HAP-1 (cell line): Measurements from ENCODE around the gene AUTS2.

ENCODE experiments used
- DNase-seq, 2 experiments: peaks; one replicate each; pipeline ENCODE4 v3.0.0-alpha.2; 2016 to 2020; ENCODE audit warnings: low spot score in 2 of 2
- H3K27me3 ChIP-seq: fragments of 250-450 bp; sonication (Bioruptor Pico); 2 replicates; pipeline ENCODE4 v1.5.1; 2020; ENCODE audit warnings: low read depth, mild to moderate bottlenecking, moderate library complexity
- H3K36me3 ChIP-seq: fragments of 250-450 bp; sonication (Bioruptor Pico); replicated peaks from 2 replicates; pipeline ENCODE4 v1.5.1; 2020; ENCODE audit warnings: mild to moderate bottlenecking
- H3K4me1 ChIP-seq: fragments of 250-450 bp; sonication (Bioruptor Pico); 2 replicates; pipeline ENCODE4 v1.5.1; 2020; ENCODE audit warnings: mild to moderate bottlenecking
- H3K4me3 ChIP-seq: fragments of 250-450 bp; sonication (Bioruptor Pico); 2 replicates; pipeline ENCODE4 v1.5.1; 2020; ENCODE audit warnings: mild to moderate bottlenecking, moderate library complexity
- H3K9me3 ChIP-seq: fragments of 250-450 bp; sonication (Bioruptor Pico); 2 replicates; pipeline ENCODE4 v1.5.1; 2020; ENCODE audit warnings: mild to moderate bottlenecking, moderate library complexity
- in situ Hi-C: fragments of 300-500 bp; cut with MboI; formaldehyde crosslinking; loops from 3 replicates; pipeline ENCODE4 v1.14.3; 2020; ENCODE audit warnings: low sequenced_read_pairs, inconsistent platforms, mixed read lengths

AUTS2 gene

GRCh38 chr7:70393956-70394355 is 795.7 kb downstream of the AUTS2 start:
- no peaks in the 10 kb centered on the region for H3K27me3 ChIP-seq
- in situ Hi-C loops, result no loop called here
- no peak for DNase-seq
- H3K9me3 ChIP-seq, result no peaks in the 10 kb centered on the region
- H3K36me3 ChIP-seq, result no peaks in the 10 kb centered on the region
- H3K4me1 ChIP-seq, result no peaks in the 10 kb centered on the region
- H3K4me3 ChIP-seq, result no peak overlapping the region

GRCh38 chr7:70400829-70401380 is 802.6 kb downstream of the AUTS2 start:
- Histone ChIP-seq H3K27me3 (no peaks in the 10 kb centered on the region), H3K36me3 (no peaks in the 10 kb centered on the region), H3K4me3 (no peak overlapping the region), H3K9me3 (no peaks in the 10 kb centered on the region), H3K4me1 (no peaks in the 10 kb centered on the region)
- in situ Hi-C loops, result no loop called here
- no peak for DNase-seq

- no peaks in the 10 kb centered on the region for H3K9me3 ChIP-seq
- in situ Hi-C loops, result no loop called here
Observed at GRCh38 chr7:70402069-70402468, 803.8 kb downstream of the AUTS2 start.

GRCh38 chr7:70405241-70405640 is 807.0 kb downstream of the AUTS2 start:
- in situ Hi-C loops, result no loop called here
- DNase-seq, result no peak
- H3K4me3 ChIP-seq, result no peak overlapping the region
- no peaks in the 10 kb centered on the region for H3K36me3 ChIP-seq
- no peaks in the 10 kb centered on the region for H3K27me3 ChIP-seq
- H3K9me3 ChIP-seq, result no peaks in the 10 kb centered on the region
- H3K4me1 ChIP-seq, result no peaks in the 10 kb centered on the region

More at GRCh38 chr7:70402069-70402468, 803.8 kb downstream of the AUTS2 start:
- Histone ChIP-seq H3K27me3 (no peaks in the 10 kb centered on the region), H3K4me1 (no peaks in the 10 kb centered on the region), H3K4me3 (no peak overlapping the region), H3K36me3 (no peaks in the 10 kb centered on the region)
- DNase-seq, result no peak

- H3K4me3 ChIP-seq, result no peak overlapping the region
- no peak for DNase-seq
- no peaks in the 10 kb centered on the region for H3K9me3 ChIP-seq
- H3K4me1 ChIP-seq, result no peaks in the 10 kb centered on the region
- H3K27me3 ChIP-seq, result no peaks in the 10 kb centered on the region
- no peaks in the 10 kb centered on the region for H3K36me3 ChIP-seq
- in situ Hi-C loops, result no loop called here
Observed at GRCh38 chr7:70406186-70406949, 808.1 kb downstream of the AUTS2 start.

- Histone ChIP-seq H3K9me3 (no peaks in the 10 kb centered on the region), H3K4me3 (no peak overlapping the region), H3K4me1 (no peaks in the 10 kb centered on the region), H3K36me3 (no peaks in the 10 kb centered on the region), H3K27me3 (no peaks in the 10 kb centered on the region)
- in situ Hi-C loops, result no loop called here
- DNase-seq, result no peak
Observed at GRCh38 chr7:70406950-70407209, 808.6 kb downstream of the AUTS2 start.

GRCh38 chr7:70408477-70408876 is 810.2 kb downstream of the AUTS2 start:
- in situ Hi-C loops, result no loop called here

GRCh38 chr7:70408891-70409290 is 810.6 kb downstream of the AUTS2 start:
- Histone ChIP-seq H3K9me3 (no peaks in the 10 kb centered on the region), H3K27me3 (no peaks in the 10 kb centered on the region), H3K36me3 (no peaks in the 10 kb centered on the region), H3K4me1 (no peaks in the 10 kb centered on the region), H3K4me3 (no peak overlapping the region)
- no peak for DNase-seq
- in situ Hi-C loops, result no loop called here

More at GRCh38 chr7:70408477-70408876, 810.2 kb downstream of the AUTS2 start:
- DNase-seq, result no peak
- no peaks in the 10 kb centered on the region for H3K27me3 ChIP-seq
- no peaks in the 10 kb centered on the region for H3K4me1 ChIP-seq
- no peaks in the 10 kb centered on the region for H3K36me3 ChIP-seq
- no peaks in the 10 kb centered on the region for H3K9me3 ChIP-seq
- no peak overlapping the region for H3K4me3 ChIP-seq

GRCh38 chr7:70410134-70410750 is 812.0 kb downstream of the AUTS2 start:
- in situ Hi-C loops, result no loop called here
- no peaks in the 10 kb centered on the region for H3K36me3 ChIP-seq
- H3K4me1 ChIP-seq, result no peaks in the 10 kb centered on the region
- no peak for DNase-seq
- H3K4me3 ChIP-seq, result no peak overlapping the region
- no peaks in the 10 kb centered on the region for H3K27me3 ChIP-seq
- no peaks in the 10 kb centered on the region for H3K9me3 ChIP-seq

GRCh38 chr7:70414368-70414767 is 816.1 kb downstream of the AUTS2 start:
- Histone ChIP-seq H3K9me3 (no peaks in the 10 kb centered on the region), H3K4me3 (no peak overlapping the region), H3K4me1 (no peaks in the 10 kb centered on the region), H3K36me3 (no peaks in the 10 kb centered on the region), H3K27me3 (0 out of 2 replicates have a peak, but pooled peaks cover under 1% of the 10 kb centered on the region)
- no peak for DNase-seq
- in situ Hi-C loops, result no loop called here

GRCh38 chr7:70415179-70415972 is 817.1 kb downstream of the AUTS2 start:
- in situ Hi-C loops, result no loop called here
- H3K4me3 ChIP-seq, result no peak overlapping the region

GRCh38 chr7:70416347-70416985 is 818.2 kb downstream of the AUTS2 start:
- H3K36me3 ChIP-seq, result no peaks in the 10 kb centered on the region
- H3K4me3 ChIP-seq, result no peak overlapping the region
- no peaks in the 10 kb centered on the region for H3K9me3 ChIP-seq
- no peaks in the 10 kb centered on the region for H3K4me1 ChIP-seq
- 0 out of 2 replicates have a peak, but pooled peaks cover 6% of the 10 kb centered on the region for H3K27me3 ChIP-seq
- DNase-seq, result no peak
- in situ Hi-C loops, result no loop called here

More at GRCh38 chr7:70415179-70415972, 817.1 kb downstream of the AUTS2 start:
- H3K27me3 ChIP-seq, result 0 out of 2 replicates have a peak, but pooled peaks cover 3% of the 10 kb centered on the region
- no peaks in the 10 kb centered on the region for H3K9me3 ChIP-seq
- H3K36me3 ChIP-seq, result no peaks in the 10 kb centered on the region
- no peaks in the 10 kb centered on the region for H3K4me1 ChIP-seq
- no peak for DNase-seq

GRCh38 chr7:70416986-70417655 is 818.8 kb downstream of the AUTS2 start:
- H3K9me3 ChIP-seq, result no peaks in the 10 kb centered on the region
- H3K36me3 ChIP-seq, result no peaks in the 10 kb centered on the region
- in situ Hi-C loops, result no loop called here
- 0 out of 2 replicates have a peak, but pooled peaks cover 6% of the 10 kb centered on the region for H3K27me3 ChIP-seq
- no peaks in the 10 kb centered on the region for H3K4me1 ChIP-seq
- DNase-seq, result no peak
- H3K4me3 ChIP-seq, result no peak overlapping the region
